ENCODE results near the gene KYNU.

DNA sequence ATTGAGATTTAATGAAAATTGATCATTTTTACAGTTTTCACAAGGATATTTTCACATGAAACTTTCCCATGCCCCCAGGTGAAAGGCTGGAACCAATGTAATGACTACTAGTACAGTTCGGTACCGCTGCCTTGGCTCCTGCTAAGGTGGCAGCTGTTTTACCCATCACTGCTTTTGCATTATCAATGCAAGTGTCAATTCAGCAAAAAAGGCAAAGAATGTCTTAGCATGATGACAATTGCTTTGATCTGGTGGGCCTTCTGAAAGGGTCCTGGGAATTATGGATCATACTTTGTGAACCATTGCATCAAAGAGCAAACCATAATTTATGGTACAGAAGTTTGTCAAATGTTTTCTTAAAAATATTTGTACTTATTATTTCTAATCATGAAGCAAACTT lies 107.2 kb downstream of the KYNU start:
- no peak for TF ChIP-seq EZH2 (IDR thresholded peaks at IDR 0.05; ENCODE audit: borderline replicate concordance, low read depth, low read length, severe bottlenecking)
- TF ChIP-seq, protein P1, sequence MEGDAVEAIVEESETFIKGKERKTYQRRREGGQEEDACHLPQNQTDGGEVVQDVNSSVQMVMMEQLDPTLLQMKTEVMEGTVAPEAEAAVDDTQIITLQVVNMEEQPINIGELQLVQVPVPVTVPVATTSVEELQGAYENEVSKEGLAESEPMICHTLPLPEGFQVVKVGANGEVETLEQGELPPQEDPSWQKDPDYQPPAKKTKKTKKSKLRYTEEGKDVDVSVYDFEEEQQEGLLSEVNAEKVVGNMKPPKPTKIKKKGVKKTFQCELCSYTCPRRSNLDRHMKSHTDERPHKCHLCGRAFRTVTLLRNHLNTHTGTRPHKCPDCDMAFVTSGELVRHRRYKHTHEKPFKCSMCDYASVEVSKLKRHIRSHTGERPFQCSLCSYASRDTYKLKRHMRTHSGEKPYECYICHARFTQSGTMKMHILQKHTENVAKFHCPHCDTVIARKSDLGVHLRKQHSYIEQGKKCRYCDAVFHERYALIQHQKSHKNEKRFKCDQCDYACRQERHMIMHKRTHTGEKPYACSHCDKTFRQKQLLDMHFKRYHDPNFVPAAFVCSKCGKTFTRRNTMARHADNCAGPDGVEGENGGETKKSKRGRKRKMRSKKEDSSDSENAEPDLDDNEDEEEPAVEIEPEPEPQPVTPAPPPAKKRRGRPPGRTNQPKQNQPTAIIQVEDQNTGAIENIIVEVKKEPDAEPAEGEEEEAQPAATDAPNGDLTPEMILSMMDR (IDR thresholded peaks at IDR 0.05; ENCODE audit: borderline replicate concordance, extremely low read depth, low read length, poor library complexity, severe bottlenecking): no peak

Measured in DND-41 (cell line).